ENCODE measurements around the gene GALNT2.

GALNT2 gene

DNA sequence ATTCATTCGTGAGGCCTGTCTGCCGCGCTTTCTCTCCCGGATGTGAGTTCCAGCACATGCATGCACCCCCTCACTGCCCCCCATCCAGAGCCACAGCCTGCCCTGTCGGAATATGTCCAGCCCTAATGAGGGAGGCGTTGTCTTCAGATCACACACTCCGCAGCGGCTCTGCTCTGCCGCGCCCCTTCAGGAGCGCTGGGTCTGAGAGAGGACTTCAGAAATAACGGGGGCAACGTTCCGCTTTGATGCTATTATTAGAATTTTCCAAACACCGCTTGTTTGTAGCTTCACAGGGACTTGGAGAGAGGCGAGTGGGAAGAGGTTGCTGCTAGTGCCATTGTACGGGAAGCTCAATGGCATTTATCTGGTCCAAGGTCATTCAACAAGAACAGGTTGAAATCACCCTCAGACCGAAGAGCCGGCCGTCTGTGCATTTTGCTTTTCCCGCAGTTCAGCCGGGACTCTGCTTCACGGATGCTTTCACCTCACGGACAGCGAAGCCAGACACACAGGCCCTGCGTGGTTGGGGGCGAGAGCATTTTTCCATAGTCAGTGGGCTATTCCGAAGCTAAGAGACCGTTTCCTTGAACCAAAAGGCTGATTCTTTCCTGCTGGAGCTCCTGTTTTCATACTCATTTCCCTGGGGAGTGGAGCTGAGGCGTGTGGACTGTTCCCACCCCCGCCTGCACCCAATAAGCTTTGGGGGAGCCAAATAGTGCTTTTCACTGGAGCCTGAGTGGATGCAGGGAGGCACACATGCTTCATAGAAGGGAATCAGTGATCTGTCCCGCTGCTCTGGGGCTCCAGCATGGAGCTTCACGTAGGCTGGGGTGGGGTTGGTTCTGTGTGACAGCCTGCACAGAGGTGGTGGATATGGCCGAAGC, 69.7 kb downstream of the GALNT2 start:
- no peak for DNase-seq

DNA sequence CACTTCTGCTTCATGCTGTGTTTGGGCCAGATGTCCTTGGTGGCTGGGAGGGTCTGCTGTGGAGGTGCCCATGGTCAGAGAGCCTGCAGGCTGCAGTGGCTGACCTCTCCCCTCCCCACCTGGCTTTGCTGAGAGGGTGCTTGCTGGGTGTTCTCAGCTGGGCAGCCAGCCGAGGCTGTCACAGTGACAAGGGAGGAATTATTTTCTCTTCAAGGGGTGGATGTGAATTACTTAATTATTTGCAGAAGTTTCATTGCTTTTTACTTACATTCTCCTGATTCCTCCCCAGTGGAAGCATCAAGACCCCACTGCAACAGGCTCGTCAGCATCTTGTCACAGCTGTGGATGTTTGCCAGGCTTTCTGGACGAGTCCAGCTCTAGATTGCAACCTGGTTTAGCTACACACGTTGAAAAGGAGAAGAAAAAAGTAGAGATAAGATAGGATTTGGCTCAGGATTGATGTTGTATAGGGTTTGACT, 70.3 kb downstream of the GALNT2 start:
- DNase-seq = no peak

DNA sequence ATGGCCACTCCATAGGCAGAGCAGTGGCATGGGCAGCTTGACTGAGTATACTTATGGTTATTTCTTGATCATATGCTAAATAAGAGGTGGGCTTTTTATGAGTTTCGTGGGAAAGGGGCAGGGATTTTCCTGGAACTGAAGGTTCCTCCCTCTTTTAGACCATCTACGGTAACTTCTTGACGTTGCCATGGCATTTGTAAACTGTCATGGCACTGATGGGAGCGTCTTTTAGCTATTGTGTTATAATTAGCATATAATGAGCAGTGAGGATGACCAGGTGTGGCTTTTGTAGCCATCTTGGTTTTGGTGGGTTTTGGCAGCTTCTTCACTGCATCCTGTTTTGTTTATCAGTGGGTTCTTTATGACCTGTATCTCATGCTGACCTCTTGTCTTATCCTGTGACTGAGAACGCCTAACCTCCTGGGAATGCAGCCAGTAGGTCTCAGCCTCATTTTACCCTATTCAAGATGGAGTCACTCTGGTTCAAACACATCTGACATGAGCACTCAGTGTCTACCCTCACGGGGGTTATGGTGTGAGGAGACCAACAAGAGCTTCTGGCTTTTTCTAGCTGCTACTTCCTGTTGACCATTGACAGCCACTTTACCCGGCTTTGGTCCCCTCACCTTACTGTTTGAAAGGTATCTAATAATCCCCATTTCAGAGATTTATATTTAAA, 71.7 kb downstream of the GALNT2 start:
- DNase-seq = no peak

DNA sequence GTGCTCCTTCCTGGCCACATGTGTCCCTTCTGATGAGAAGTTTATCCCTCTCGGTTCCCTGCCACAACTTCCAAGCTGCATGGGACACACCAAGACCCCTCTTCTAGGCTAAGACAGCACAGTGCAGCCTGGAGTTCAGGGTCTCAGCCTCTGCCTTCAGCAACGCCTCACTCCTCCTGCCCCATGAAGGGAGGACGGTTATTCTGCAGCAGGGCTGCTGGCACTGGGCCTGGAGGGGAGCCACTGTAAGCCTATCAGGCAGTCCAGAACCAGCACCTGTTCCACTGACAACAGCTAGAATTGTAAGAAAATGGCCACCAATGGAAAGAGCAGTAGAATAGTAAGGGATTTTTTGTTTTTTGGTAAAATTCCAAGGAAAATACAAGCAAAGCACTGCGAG, 72.3 kb downstream of the GALNT2 start:
- DNase-seq = no peak

DNA sequence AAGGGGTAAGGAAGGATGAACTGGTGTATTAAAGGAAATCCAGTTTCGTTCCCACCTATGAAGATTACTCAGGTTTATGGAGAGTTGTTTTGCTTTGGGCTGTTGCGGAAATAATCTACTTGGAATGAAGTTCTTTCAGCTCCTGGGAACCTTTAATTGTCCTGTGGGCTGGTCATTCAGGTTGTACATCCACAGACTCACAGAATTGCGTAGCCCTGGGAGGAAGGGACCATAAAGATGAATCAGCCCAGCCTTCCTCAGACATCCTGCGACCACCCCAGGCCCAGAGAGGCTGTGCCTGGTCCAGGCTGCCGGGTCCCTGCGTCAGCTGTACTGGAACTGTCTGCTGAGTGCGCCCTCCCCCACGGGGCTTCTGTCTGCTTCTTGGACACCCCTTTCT, 72.7 kb downstream of the GALNT2 start:
- no peak for DNase-seq

DNA sequence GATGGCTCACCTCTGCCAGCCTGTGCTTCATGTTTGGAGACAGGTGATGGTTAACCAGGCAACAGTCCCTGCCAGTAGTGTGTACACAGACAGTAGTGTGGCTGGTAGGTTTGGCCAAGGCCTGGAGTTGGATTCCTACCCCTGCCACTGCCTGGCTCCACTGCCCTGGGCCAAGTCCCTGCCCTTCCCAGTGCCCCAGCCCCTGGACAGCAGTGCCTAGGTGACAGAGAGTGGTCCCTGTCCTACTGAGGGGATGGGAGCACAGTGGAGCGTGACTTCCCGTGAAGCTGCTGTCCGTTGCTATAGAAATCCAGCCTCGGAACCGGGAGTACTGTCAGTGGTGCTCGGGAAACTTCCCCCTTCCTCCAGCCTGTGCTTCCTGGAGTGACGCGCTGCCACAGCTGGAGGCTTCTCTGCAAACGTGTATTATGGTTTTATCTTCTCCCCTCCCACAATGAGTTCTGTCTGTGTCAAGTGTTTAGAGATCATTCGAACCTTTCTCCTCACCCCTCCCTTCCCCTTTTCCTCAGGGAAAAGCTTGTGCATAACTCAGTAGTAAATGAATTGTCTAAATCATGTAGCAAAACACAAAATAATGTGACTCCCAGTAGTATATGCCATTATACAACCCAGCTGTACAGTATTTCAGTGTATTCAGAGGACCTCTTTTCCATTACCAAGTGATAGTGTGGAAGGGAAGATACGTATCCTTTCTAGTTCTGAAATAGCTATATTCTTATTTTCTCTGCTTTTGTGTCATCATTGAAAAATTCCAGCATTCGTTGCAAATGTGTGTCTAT, 73.4 kb downstream of the GALNT2 start:
- no peak for DNase-seq

DNA sequence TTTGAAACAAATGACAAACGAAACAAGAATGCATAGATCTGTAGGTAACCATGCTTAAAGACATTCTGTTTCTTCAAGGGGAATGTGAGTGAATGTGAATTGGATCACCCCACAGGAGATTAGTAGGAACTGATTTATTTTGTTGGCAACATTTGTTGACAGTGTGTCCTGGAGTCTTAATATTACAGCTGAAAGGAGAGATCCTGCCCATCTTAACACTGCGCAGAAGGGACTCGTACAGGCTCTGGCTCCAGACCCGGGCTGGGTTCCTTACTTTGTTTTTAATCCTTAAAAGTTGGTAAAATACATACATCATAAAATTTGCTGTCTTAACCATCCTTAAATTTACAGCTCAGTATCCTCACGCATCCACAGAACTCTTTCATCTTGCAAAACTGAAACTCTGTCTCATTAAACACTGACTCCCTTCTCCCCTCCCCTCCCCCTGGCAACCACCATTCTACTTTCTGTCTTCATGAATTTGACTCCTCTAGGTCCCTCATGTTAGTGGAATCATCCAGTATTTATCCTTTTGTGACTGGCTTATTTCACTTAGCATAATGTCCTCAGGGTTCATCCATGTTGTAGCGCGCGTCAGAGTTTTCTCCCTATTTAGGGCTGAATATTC, 74.1 kb downstream of the GALNT2 start:
- DNase-seq = no peak

DNA sequence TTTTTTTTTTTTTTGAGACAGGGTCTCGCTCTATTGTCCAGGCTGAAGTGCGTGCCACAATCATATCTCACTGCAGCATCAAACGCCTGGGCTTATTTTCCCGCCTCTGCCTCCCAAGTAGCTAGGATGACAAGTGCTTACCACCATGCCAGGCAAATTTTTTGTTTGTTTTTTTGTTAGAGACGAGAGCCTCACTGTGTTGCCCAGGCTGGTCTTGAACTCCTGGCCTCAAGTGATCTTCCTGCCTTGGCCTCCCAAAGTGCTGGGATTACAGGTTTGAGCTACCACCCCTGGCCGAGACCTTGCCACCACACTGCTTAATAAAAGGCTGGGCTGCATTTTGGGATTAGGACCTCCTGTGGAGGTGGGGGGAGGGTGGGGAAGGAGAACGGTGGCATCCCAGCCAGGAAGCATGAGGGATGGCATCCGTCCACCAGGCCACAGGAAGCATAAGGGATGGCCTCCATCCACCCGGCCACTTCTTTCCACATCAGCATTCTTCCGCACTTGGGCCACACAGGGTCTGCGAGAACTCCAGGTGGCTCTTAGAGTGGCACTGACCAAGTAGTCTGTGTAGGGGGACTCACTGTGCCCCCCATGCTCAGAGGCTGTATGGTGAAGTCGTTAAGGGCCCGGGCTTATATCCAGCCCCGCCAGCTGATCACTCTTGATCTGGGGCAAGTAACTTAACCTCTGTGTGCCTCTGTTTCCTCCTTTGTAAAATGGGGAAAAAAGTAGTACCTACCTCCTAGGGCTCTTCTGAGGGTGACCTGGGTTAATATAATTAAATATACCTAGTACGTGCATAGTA, 75.0 kb downstream of the GALNT2 start:
- DNase-seq = no peak

DNA sequence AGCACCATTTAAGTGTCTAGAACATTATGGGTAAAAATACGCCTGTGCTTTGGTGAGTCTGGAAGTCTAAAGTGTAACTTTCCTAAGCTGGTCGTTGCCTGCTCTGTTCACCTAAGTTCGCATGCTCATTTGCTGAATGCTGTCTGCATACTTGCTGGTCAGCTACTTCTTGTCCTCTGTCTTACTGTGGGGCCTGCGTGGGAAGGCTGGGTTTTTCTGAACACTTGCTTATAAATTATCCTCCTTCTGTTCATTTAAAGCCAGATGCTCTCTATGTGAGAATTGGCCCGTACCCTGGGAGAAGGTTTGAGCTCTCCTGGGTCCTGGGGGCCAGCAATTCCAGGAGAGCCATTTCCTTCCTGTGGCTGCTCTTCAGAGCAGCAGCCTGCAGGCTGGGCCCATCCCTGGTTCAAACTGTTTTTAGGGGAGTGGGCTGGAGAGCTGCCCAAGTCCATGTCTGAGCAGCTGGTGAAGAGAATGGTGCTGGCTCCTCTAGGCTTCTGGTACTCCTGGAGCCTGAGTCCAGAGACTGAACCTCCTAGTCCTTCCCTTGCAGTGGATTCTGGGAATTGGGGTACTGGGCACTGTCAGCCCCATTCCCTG, 75.7 kb downstream of the GALNT2 start:
- DNase-seq = no peak

DNA sequence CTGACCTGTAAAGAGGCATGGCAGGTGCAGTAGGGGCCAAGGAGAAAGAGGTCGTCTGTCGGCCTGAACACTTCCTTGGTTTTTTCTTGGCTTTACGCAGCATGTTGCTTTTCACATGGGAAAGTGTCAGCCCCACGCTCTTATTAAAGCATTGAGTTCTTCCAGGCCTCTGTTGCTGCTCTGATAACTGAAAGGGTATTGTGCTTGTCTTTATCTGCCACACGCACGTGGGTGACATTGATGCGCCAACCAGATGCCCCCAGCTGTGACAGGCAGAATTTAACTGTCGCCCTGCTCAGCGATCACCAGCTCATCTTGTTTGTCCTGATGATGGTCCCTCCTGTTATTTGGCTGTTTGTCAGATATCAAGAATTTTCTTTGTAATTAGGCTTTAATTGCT, 76.5 kb downstream of the GALNT2 start:
- no peak for DNase-seq

DNA sequence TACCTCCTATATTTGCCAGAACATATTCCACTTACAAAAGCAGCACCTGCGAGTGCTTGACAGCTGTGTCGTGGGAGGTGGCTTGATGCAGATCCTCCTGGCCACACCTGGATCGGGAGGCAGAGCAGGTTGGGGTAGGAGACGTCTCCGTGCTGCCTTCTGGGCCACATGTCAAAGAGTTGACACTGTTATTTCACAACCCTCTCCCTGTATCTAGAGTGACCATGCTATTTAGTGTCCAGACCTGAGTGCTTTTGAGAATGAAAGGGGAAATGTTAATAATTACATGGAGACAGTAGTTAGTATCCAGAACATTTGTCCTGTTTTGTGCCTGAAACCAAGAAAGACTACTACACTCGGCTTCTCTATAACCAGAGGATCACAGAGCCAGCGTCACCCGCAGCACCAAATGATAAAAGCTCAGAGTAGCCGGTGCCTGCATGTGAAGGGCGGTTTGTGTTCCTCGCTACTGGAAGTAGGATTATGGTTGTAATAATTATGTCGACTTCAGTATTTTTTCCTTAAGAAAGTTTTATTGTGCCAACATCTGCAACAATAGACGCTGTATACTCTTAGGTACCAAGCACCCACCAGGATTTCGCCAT, 77.1 kb downstream of the GALNT2 start:
- no peak for DNase-seq

DNA sequence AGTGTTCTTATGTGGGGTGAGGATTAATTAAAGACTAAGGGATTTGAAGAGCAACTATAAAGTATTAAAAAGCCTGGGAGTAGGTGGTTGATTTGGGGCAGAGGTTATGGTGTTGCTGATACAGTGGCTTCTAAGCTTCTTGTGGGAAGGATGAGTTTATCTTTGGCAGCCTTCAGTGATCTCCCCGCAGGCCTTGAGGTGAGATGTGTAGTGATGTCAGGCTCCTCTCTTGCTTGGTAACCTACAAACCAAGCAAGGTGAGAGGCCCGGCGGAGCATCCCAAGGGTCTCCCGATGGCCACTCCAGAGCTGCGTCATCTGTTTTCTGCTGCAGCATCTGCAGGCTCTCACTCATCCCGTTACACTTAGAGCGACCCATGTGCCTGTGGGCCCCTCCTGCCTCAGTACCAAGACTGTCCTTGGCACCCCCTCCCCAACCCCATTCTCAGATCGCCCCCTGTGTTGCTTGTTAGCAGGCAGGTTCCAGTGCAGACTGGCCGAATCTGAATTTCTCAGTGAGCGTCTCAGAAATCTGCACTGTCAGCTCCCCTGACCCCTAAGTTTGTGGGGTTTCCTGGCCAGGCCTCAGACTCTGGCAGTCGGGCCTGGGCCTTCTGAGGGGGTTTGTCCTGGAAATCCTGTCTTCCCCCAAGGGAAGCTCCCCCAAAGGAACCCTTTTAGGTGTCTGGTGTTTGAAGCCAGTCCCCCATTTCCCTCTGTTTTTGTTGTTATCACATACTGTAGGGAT, 77.9 kb downstream of the GALNT2 start:
- DNase-seq = no peak

DNA sequence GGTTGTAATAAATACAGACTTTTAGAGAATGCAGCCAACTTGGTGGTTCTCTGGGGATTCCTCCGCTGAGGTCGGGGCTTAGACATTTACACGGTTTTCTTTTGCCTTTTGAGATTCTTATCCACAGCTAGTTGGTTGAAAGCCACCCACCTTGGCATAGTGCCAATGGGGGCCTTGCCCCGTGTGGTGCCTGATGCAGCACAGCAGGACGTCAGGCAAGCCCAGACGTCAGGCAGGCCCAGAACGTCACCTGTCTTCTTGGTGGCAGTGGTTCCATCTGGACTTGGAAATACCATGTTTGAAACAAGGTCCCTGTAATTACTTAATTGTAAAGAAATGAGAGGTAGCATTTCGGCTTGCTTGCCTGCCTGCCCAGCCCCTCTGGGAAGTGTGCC, 78.5 kb downstream of the GALNT2 start:
- no peak for DNase-seq

DNA sequence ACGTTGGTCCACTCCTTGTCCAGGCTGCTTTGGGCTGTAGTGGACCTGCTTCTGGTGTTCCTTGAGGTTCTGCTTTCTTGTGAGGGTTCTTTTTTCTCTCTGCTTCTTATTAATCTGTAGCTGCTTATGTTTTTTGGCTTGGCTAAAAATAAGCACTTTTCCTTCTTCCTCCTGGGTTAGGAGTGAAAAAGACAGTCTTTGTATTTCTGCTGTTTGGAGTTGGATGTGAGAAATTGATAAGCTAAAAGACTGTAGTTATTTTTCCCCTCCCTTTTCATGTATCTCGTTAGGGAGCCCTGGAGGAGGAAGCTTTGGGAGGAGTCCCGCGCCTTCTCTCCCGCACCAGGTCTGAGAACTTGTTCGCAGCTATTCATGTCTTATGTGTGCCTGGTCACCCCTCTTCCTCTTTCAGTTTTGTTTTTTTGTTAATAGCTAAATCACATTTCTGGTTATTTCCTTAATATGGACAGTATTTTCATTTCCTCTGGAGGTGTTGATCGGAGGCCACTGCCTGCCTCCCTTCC, 79.0 kb downstream of the GALNT2 start:
- DNase-seq = no peak

DNA sequence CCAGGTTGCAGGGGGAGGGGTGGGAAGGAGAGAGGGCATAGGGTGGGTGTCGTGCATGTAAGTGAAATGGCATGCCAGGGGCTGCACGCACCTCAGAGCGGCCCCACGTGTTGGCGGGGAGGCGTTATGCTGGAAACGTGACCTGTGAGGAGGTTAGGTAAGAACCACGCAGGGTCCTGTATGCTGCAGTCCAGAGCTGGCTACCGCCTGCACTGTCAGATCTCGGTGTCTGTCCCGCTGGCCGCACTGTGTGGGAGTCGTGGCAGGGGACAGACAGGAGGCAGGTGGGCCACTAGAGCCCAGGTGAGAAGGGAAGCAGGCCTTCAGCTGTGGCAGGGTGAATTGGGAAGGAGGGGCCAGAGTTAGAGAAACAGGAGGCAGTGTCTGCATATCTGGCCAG, 79.7 kb downstream of the GALNT2 start:
- no peak for DNase-seq

DNA sequence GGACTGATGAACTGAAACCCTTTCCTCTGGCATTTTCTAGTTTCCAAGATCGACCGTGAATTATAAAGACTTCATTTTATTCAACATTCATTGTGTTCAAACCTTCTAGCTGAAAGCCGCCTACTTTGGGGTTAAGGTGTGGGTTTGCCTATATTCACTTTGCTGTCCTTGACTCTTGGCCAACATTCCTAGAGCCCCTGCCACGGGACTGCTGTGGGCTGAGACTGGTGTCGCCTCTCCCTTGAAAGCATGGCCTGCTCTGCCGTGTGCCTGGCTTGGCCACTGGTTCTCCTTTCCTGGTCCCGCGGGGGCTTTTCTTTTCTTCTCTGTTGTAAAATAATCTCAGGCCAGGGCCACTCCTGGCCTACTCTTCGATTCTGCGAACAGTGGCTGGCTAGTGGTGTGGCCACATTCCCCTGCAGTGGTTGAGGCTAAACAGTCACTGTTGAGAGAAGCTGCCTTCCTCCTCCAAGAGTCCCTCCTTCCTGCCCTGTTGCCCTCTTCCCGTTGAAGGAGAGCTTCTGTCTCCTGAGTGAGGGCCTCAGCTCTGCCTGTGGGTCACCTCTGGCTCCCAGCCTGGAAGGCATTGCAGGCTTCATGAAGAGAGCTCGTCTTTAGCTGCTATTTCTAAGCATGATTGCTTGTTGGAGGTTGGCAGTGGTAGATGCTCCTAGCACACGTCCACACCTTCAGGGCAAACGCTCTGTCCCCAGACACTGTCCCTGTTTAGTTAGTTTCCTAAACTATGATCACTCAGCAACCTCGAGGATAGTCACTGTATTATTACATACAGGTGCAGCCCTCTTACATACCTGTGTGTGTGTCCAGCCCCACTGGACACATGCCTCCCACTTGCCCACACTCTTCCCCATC, 80.5 kb downstream of the GALNT2 start:
- no peak for DNase-seq

DNA sequence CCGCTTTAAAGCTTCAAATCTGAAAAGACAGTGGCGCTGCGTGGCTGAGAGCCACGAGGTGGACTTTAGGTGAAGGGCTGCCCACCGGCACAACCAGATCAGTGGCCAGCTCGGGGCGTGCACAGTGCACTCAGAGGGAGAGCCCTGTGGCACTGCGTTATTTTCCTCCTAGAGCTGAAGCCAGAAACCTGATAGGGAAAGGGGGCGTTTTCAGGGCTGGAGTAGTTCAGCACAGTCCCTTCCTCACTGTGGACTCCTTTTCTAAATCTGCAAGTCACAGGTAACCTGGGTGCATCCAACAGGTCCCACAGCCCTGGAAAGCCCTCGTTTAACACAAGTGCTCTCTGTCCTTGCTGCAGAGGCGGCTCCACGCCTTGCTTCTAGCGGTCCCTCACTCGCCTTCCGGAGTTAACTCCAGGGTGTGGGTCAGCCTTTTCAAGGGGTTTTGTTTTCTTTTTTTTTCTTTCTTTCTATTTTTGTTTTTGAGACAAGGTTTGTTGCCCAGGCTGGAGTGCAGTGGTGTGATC, 81.2 kb downstream of the GALNT2 start:
- no peak for DNase-seq

DNA sequence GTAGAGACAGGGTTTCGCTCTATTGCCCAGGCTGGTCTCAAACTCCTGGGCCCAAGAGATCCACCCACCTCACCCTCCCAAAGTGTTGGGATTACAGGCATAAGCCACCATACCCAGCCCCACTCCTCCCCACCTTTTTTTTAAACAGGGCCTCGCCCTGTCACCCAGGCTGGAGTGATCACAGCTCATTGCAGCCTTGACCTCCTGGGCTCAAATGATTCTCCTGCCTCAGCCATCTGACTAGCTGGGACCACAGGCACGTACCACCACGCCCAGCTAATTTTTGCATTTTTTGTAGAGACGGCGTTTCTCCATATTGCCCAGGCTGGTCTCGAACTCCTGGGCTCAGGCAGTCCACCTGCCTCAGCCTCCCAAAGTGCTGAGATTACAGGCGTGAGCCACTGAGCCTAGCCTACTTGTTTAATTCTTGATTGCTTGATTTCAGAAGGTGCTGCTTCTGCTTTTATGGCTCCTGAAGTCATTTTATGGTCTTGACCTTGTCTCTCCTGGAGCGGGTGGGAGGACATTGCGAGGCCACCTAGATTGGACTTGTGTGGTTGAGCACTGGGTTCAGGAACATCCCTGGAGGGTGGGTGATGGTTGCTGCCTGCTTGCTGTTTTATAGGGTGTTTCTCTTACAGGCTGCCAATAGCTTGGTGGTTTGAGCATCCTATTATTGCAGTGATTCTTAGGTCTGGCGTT, 81.9 kb downstream of the GALNT2 start:
- no peak for DNase-seq

Data from NCI-H1436 treated with DMSO at 0.1 percent for 48 hours (cell line).